HEK293 (cell line): ENCODE measurements around the gene HLF.

ENCODE experiments used
- CTCF ChIA-PET: fragments of 350-600 bp; formaldehyde crosslinking; extraction: SDS; loops from one replicate; lab custom pipeline; 2021; ENCODE audit warnings: antibody characterized with exemption; lab: Yijun Ruan, JAX
- POLR2A ChIA-PET: fragments of 300-600 bp; formaldehyde crosslinking; extraction: SDS; loops from one replicate; lab custom pipeline; 2020; ENCODE audit warnings: antibody characterized with exemption, inconsistent platforms; lab: Yijun Ruan, JAX
- H3K27ac ChIP-seq: fragments of 200-500 bp; sonication (Bioruptor generic); 2 replicates; pipeline ENCODE4 v1.5.1; 2014; ENCODE audit warnings: low read depth, low read length, control low read depth, inconsistent platforms; ENCODE audit errors: extremely low read depth
- H3K36me3 ChIP-seq, 2 experiments: fragments of 200-500 bp in 1 of 2; sonication (Bioruptor generic) in 1 of 2; 1 replicate in 1 of 2; 2 replicates in 1 of 2; pipeline ENCODE4 v1.5.1; 2014 to 2017; ENCODE audit warnings: inconsistent platforms in 2 of 2, low read length in 2 of 2; ENCODE audit not compliant: control insufficient read depth in 2 of 2, insufficient read depth in 1 of 2
- H3K4me1 ChIP-seq: fragments of 200-500 bp; sonication (Bioruptor generic); 2 replicates; pipeline ENCODE4 v1.5.1; 2014; ENCODE audit warnings: mild to moderate bottlenecking, low read length, inconsistent platforms; ENCODE audit not compliant: control insufficient read depth, insufficient read depth
- H3K4me3 ChIP-seq: 2 replicates; pipeline ENCODE4 v1.5.1; 2011; ENCODE audit warnings: low read depth, mild to moderate bottlenecking, control low read depth, low read length, moderate library complexity
- H3K9me3 ChIP-seq: fragments of 200-500 bp; sonication (Bioruptor generic); 2 replicates; pipeline ENCODE4 v1.5.1; 2014; ENCODE audit warnings: low read depth, low read length, inconsistent platforms; ENCODE audit not compliant: control insufficient read depth, insufficient read depth
- FEZF1 ChIP-seq: fragments of 450-650 bp; formaldehyde crosslinking; IDR thresholded peaks from 2 replicates; pipeline ENCODE4 v1.5.1; 2016; ENCODE audit warnings: missing biosample characterization, missing genetic modification characterization
- KLF1 ChIP-seq: fragments of 450-650 bp; formaldehyde crosslinking; IDR thresholded peaks from 2 replicates; pipeline ENCODE4 v1.5.1; 2016; ENCODE audit warnings: missing biosample characterization, missing genetic modification characterization
- KLF9 ChIP-seq: fragments of 450-650 bp; formaldehyde crosslinking; IDR thresholded peaks from 2 replicates; pipeline ENCODE4 v1.5.1; 2016; ENCODE audit warnings: missing biosample characterization, missing genetic modification characterization, low read depth
- ZBTB8A ChIP-seq: fragments of 450-650 bp; formaldehyde crosslinking; IDR thresholded peaks from 2 replicates; pipeline ENCODE4 v1.5.1; 2016; ENCODE audit warnings: missing biosample characterization, missing genetic modification characterization
- ZNF10 ChIP-seq: fragments of 450-650 bp; formaldehyde crosslinking; IDR thresholded peaks from 2 replicates; pipeline ENCODE4 v1.5.1; 2017; ENCODE audit warnings: missing biosample characterization, missing genetic modification characterization
- ZNF132 ChIP-seq: fragments of 450-650 bp; formaldehyde crosslinking; IDR thresholded peaks from 2 replicates; pipeline ENCODE4 v1.5.1; 2017; ENCODE audit warnings: missing biosample characterization, missing genetic modification characterization, borderline replicate concordance
- ZNF140 ChIP-seq: fragments of 450-650 bp; formaldehyde crosslinking; IDR thresholded peaks from 2 replicates; pipeline ENCODE4 v1.5.1; 2016; ENCODE audit warnings: missing biosample characterization, missing genetic modification characterization
- ZNF174 ChIP-seq: fragments of 450-650 bp; formaldehyde crosslinking; IDR thresholded peaks from 2 replicates; pipeline ENCODE4 v1.5.0; 2017; ENCODE audit warnings: missing biosample characterization, mild to moderate bottlenecking, missing genetic modification characterization
- ZNF350 ChIP-seq: fragments of 450-650 bp; formaldehyde crosslinking; IDR thresholded peaks from 2 replicates; pipeline ENCODE4 v1.5.0; 2017; ENCODE audit warnings: missing biosample characterization, mild to moderate bottlenecking, missing genetic modification characterization
- ZNF473 ChIP-seq: fragments of 450-650 bp; formaldehyde crosslinking; IDR thresholded peaks from 2 replicates; pipeline ENCODE4 v1.5.1; 2017; ENCODE audit warnings: missing biosample characterization, missing genetic modification characterization
- ZNF510 ChIP-seq: fragments of 450-650 bp; formaldehyde crosslinking; IDR thresholded peaks from 2 replicates; pipeline ENCODE4 v1.5.1; 2018; ENCODE audit warnings: mild to moderate bottlenecking, missing genetic modification characterization, missing biosample characterization; ENCODE audit not compliant: insufficient replicate concordance
- ZNF626 ChIP-seq: fragments of 450-650 bp; sonication (Bioruptor Pico); formaldehyde crosslinking; IDR thresholded peaks from 2 replicates; pipeline ENCODE4 v1.5.1; 2018; ENCODE audit warnings: missing biosample characterization, missing genetic modification characterization, inconsistent platforms
- ZNF658 ChIP-seq: fragments of 450-650 bp; formaldehyde crosslinking; IDR thresholded peaks from 2 replicates; pipeline ENCODE4; 2016; ENCODE audit warnings: missing biosample characterization, missing genetic modification characterization
- ZNF677 ChIP-seq: fragments of 450-650 bp; IDR thresholded peaks from 2 replicates; pipeline ENCODE4 v1.5.0; 2018; ENCODE audit warnings: missing biosample characterization, mild to moderate bottlenecking, missing genetic modification characterization, moderate library complexity
- ZNF843 ChIP-seq: fragments of 450-650 bp; formaldehyde crosslinking; IDR thresholded peaks from 2 replicates; pipeline ENCODE4 v1.5.1; 2016; ENCODE audit warnings: missing biosample characterization, missing genetic modification characterization
- TF ChIP-seq, protein P1 (sequence below): fragments of 450-650 bp; formaldehyde crosslinking; IDR thresholded peaks from 2 replicates; pipeline ENCODE4 v1.5.1; 2016; ENCODE audit warnings: missing biosample characterization, missing genetic modification characterization
- TF ChIP-seq, protein P2 (sequence below): fragments of 450-650 bp; formaldehyde crosslinking; IDR thresholded peaks from 2 replicates; pipeline ENCODE4 v1.5.1; 2017; ENCODE audit warnings: missing biosample characterization, missing genetic modification characterization
- TF ChIP-seq, protein P3 (sequence below): fragments of 450-650 bp; formaldehyde crosslinking; IDR thresholded peaks from 2 replicates; pipeline ENCODE4 v1.5.1; 2016; ENCODE audit warnings: missing biosample characterization, missing genetic modification characterization
- TF ChIP-seq, protein P4 (sequence below): fragments of 450-650 bp; formaldehyde crosslinking; IDR thresholded peaks from 2 replicates; pipeline ENCODE4 v1.5.1; 2016; ENCODE audit warnings: missing biosample characterization, missing genetic modification characterization
- TF ChIP-seq, protein P5 (sequence below): fragments of 450-650 bp; formaldehyde crosslinking; IDR thresholded peaks from 2 replicates; pipeline ENCODE4; 2016; ENCODE audit warnings: missing biosample characterization, missing genetic modification characterization
- TF ChIP-seq, protein P6 (sequence below): fragments of 450-650 bp; formaldehyde crosslinking; IDR thresholded peaks from 2 replicates; pipeline ENCODE4 v1.5.1; 2016; ENCODE audit warnings: missing biosample characterization, missing genetic modification characterization, borderline replicate concordance
- TF ChIP-seq, protein P7 (sequence below): IDR thresholded peaks from 2 replicates; pipeline ENCODE4 v1.6.1; 2011; ENCODE audit warnings: mild to moderate bottlenecking, low read depth, low read length, borderline replicate concordance

Gene HLF

DNA sequence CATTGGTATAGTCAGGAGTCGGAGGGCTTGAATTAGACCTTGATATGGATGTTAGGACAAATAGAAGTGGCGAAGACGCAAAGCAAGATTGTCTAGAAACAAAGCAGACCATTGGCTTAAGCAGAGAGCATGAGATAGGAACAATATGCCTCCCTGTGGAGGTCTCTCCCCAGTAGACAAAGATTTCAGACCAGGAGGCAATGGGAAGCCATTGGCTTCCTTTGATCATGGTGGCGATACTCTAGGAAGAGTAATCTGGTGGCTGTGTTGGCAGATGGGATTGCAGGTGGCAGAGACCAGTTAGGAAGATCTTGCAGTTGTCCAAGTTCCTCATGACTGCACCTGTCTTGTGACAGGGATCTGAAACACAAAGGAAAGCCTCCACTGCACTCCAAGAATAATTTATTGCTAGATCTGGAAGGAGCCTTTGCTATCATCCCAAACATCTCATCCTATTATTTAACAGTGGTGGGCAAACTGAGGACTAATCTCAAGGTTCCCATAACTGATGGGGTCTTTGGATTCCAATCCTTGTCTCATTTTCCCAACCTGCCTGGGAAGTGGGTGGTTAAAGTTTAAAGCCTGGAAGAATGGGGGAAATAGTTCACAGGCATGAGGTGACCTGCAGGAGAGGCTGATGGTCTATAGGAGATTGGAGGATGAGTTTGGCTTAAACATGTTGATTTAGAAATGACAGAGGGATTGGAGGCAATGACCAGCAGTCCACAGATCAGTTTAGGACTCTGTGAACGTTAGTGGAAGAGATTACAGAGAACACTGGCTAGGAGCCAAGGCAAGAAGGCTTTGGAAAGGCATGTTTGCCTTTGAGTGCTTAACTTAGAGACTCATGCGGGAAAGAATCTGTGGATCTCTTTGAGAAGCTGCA is 37.0 kb downstream of the HLF start (continued):
- TF ChIP-seq, protein P1, sequence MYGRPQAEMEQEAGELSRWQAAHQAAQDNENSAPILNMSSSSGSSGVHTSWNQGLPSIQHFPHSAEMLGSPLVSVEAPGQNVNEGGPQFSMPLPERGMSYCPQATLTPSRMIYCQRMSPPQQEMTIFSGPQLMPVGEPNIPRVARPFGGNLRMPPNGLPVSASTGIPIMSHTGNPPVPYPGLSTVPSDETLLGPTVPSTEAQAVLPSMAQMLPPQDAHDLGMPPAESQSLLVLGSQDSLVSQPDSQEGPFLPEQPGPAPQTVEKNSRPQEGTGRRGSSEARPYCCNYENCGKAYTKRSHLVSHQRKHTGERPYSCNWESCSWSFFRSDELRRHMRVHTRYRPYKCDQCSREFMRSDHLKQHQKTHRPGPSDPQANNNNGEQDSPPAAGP: no peak

DNA sequence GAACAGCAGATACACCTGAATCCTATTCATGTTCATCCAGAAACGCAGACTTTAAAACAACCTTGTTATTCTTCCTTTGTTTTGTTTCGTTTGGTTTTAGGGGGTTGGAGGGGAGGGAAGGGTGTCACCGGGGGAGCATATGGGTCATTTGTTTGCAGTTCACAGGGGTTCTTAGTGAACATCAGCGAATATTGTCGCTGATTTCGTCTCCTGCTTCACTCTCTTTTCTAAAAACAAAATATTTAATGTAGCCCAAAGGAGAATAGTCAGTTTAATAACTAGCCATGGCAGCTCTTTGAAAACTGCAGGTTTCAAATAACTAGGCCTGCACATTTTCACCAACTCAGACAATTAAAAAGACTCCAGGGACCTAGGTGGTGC is 37.6 kb downstream of the HLF start:
- H3K27ac ChIP-seq: no peak overlapping the region
- TF ChIP-seq ZNF350 (tag by site-specific recombination) (no peak), ZNF677 (tag by site-specific recombination) (no peak), ZBTB8A (no peak), ZNF843 (tag by site-specific recombination) (no peak), ZNF473 (tag by site-specific recombination) (no peak), ZNF140 (no peak), KLF1 (tag by site-specific recombination) (no peak), ZNF174 (tag by site-specific recombination) (no peak), ZNF510 (no peak), KLF9 (tag by site-specific recombination) (no peak), ZNF10 (tag by site-specific recombination) (no peak)
- TF ChIP-seq, protein P2, sequence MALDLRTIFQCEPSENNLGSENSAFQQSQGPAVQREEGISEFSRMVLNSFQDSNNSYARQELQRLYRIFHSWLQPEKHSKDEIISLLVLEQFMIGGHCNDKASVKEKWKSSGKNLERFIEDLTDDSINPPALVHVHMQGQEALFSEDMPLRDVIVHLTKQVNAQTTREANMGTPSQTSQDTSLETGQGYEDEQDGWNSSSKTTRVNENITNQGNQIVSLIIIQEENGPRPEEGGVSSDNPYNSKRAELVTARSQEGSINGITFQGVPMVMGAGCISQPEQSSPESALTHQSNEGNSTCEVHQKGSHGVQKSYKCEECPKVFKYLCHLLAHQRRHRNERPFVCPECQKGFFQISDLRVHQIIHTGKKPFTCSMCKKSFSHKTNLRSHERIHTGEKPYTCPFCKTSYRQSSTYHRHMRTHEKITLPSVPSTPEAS (tag by site-specific recombination): no peak
- TF ChIP-seq, protein P3, sequence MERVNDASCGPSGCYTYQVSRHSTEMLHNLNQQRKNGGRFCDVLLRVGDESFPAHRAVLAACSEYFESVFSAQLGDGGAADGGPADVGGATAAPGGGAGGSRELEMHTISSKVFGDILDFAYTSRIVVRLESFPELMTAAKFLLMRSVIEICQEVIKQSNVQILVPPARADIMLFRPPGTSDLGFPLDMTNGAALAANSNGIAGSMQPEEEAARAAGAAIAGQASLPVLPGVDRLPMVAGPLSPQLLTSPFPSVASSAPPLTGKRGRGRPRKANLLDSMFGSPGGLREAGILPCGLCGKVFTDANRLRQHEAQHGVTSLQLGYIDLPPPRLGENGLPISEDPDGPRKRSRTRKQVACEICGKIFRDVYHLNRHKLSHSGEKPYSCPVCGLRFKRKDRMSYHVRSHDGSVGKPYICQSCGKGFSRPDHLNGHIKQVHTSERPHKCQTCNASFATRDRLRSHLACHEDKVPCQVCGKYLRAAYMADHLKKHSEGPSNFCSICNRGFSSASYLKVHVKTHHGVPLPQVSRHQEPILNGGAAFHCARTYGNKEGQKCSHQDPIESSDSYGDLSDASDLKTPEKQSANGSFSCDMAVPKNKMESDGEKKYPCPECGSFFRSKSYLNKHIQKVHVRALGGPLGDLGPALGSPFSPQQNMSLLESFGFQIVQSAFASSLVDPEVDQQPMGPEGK (tag by site-specific recombination): no peak
- TF ChIP-seq, protein P4, sequence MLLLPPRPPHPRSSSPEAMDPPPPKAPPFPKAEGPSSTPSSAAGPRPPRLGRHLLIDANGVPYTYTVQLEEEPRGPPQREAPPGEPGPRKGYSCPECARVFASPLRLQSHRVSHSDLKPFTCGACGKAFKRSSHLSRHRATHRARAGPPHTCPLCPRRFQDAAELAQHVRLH (tag by site-specific recombination): no peak
- TF ChIP-seq, protein P5, sequence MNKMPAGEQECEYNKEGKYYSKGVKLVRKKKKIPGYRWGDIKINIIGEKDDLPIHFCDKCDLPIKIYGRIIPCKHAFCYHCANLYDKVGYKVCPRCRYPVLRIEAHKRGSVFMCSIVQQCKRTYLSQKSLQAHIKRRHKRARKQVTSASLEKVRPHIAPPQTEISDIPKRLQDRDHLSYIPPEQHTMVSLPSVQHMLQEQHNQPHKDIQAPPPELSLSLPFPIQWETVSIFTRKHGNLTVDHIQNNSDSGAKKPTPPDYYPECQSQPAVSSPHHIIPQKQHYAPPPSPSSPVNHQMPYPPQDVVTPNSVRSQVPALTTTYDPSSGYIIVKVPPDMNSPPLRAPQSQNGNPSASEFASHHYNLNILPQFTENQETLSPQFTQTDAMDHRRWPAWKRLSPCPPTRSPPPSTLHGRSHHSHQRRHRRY: no peak
- TF ChIP-seq, all 188 proteins: peak for 0
- CTCF ChIA-PET: interaction anchor here (1.4 to 2.0 kb wide), 2 partner anchors 17 to 54 kb away, joined by 3 to 8 read pairs; no protein-coding TSS in a partner anchor
- no peaks in the 10 kb centered on the region for H3K9me3 ChIP-seq
- no peaks in the 10 kb centered on the region for H3K36me3 ChIP-seq
- no peak overlapping the region for H3K4me3 ChIP-seq
- no peaks in the 10 kb centered on the region for H3K4me1 ChIP-seq
- POLR2A ChIA-PET: no interaction called here

DNA sequence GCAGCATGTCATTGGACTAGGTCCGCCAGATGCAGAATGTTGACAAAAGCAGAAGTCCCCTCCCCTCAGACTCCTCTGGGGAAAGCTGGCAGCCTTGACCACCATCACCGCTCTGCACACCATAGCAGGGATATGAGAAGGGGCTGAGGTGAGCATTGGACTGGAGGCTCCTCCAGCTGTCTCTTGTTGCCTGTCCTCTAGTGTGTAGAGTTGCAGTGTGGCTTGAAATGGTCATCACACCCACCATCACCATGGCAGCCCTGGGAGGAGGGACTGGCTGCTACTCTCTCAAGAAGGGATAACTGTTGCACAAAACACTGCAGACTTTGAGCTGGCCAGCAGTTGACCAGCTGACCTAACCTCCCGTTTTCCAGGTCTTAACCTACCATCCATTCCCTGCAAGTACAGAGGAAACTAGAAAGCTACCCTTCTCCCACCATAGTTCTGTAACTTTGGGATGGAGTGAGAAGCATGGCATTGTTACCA is 38.3 kb downstream of the HLF start:
- no peak overlapping the region for H3K27ac ChIP-seq
- H3K4me3 ChIP-seq: no peak overlapping the region
- H3K4me1 ChIP-seq: no peaks in the 10 kb centered on the region
- H3K36me3 ChIP-seq: no peaks in the 10 kb centered on the region
- ChIA-PET CTCF (interaction anchor here (0.9 to 2.0 kb wide), 5 partner anchors 12 to 310 kb away, joined by 3 to 8 read pairs (median 5); no protein-coding TSS in a partner anchor), POLR2A (interaction anchor here (0.6 kb wide), 1 partner anchor 56 kb away, joined by 3 read pairs; no protein-coding TSS in a partner anchor)
- no peaks in the 10 kb centered on the region for H3K9me3 ChIP-seq
- TF ChIP-seq ZNF626 (tag by site-specific recombination) (no peak), FEZF1 (tag by site-specific recombination) (no peak), ZNF658 (tag by site-specific recombination) (no peak), ZNF132 (no peak)
- TF ChIP-seq, protein P6, sequence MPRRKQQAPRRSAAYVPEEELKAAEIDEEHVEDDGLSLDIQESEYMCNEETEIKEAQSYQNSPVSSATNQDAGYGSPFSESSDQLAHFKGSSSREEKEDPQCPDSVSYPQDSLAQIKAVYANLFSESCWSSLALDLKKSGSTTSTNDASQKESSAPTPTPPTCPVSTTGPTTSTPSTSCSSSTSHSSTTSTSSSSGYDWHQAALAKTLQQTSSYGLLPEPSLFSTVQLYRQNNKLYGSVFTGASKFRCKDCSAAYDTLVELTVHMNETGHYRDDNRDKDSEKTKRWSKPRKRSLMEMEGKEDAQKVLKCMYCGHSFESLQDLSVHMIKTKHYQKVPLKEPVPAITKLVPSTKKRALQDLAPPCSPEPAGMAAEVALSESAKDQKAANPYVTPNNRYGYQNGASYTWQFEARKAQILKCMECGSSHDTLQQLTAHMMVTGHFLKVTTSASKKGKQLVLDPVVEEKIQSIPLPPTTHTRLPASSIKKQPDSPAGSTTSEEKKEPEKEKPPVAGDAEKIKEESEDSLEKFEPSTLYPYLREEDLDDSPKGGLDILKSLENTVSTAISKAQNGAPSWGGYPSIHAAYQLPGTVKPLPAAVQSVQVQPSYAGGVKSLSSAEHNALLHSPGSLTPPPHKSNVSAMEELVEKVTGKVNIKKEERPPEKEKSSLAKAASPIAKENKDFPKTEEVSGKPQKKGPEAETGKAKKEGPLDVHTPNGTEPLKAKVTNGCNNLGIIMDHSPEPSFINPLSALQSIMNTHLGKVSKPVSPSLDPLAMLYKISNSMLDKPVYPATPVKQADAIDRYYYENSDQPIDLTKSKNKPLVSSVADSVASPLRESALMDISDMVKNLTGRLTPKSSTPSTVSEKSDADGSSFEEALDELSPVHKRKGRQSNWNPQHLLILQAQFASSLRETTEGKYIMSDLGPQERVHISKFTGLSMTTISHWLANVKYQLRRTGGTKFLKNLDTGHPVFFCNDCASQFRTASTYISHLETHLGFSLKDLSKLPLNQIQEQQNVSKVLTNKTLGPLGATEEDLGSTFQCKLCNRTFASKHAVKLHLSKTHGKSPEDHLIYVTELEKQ (tag by site-specific recombination): no peak
- TF ChIP-seq, protein P7, sequence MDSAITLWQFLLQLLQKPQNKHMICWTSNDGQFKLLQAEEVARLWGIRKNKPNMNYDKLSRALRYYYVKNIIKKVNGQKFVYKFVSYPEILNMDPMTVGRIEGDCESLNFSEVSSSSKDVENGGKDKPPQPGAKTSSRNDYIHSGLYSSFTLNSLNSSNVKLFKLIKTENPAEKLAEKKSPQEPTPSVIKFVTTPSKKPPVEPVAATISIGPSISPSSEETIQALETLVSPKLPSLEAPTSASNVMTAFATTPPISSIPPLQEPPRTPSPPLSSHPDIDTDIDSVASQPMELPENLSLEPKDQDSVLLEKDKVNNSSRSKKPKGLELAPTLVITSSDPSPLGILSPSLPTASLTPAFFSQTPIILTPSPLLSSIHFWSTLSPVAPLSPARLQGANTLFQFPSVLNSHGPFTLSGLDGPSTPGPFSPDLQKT: no peak
